A549 (cell line): ENCODE data around the gene PTPRD. TPM values are rescaled to one million over a fixed set of nuclear protein-coding genes. Genes with fewer than 3 reads are reported as not detected.

ENCODE experiments used
- ATAC-seq, 2 experiments: fragments of 200-7000 bp in 1 of 2; fragments of >200 bp in 1 of 2; cut with Nextera tagmentation in 1 of 2; cut with Tn5 transposase in 1 of 2; 3 replicates each; pipeline versions ENCODE4 v1.8.0 to v1.9.1; 2018 to 2020; ENCODE audit warnings: mild to moderate bottlenecking in 1 of 2, moderate library complexity in 1 of 2
- CTCF ChIA-PET: fragments of 300-600 bp; sonication (Branson Sonifier 250); formaldehyde crosslinking; extraction: SDS; loops from one replicate; lab custom pipeline; 2021; ENCODE audit warnings: antibody characterized with exemption, inconsistent platforms; lab: Yijun Ruan, JAX
- POLR2A ChIA-PET: fragments of 350-600 bp; formaldehyde crosslinking; extraction: SDS; loops from one replicate; lab custom pipeline; 2021; ENCODE audit warnings: antibody characterized with exemption, inconsistent platforms; lab: Yijun Ruan, JAX
- DNase-seq, 2 experiments: peaks; one replicate each; pipeline versions ENCODE4 v3.0.0 to v3.0.0-alpha.2; 2011 to 2016; ENCODE audit warnings: low read depth in 1 of 2, low spot score in 1 of 2
- FAIRE-seq: peaks from 2 replicates; lab custom pipeline; 2011; peaks lifted over from hg19 to GRCh38; lab: Jason Lieb, UNC
- H3K27ac ChIP-seq, 2 experiments: fragments of >200 bp; sonication (Bioruptor Twin); formaldehyde crosslinking; 3 replicates each; pipeline ENCODE4 v1.5.1; 2016 to 2017
- H3K4me1 ChIP-seq: fragments of >200 bp; sonication (Bioruptor Twin); formaldehyde crosslinking; 3 replicates; pipeline ENCODE4 v1.6.1; 2016
- H3K4me2 ChIP-seq: fragments of >200 bp; sonication (Bioruptor Twin); formaldehyde crosslinking; 3 replicates; pipeline ENCODE4 v1.6.1; 2016
- H3K4me3 ChIP-seq: fragments of >200 bp; sonication (Bioruptor Twin); formaldehyde crosslinking; 3 replicates; pipeline ENCODE4 v1.5.1; 2016
- H3K9me3 ChIP-seq: fragments of >200 bp; sonication (Bioruptor Twin); formaldehyde crosslinking; 3 replicates; pipeline ENCODE4 v1.6.1; 2016
- ATOH8 ChIP-seq: fragments of 250-450 bp; sonication (Bioruptor Pico); IDR thresholded peaks from 2 replicates; pipeline ENCODE4 v1.5.0; 2020; ENCODE audit warnings: low read depth, mild to moderate bottlenecking, moderate library complexity
- BCL3 ChIP-seq: fragments of >200 bp; sonication (Bioruptor Twin); formaldehyde crosslinking; IDR thresholded peaks from 3 replicates; pipeline ENCODE4 v1.6.1; 2016
- CBX2 ChIP-seq: fragments of 200-600 bp; sonication (generic); IDR thresholded peaks from 2 replicates; pipeline ENCODE4 v1.6.1; 2016; ENCODE audit warnings: low read depth, mild to moderate bottlenecking, borderline replicate concordance
- CBX8 ChIP-seq: fragments of 200-600 bp; sonication (generic); IDR thresholded peaks from 2 replicates; pipeline ENCODE4 v1.6.1; 2016
- CHD4 ChIP-seq: fragments of 200-600 bp; sonication (generic); IDR thresholded peaks from 2 replicates; pipeline ENCODE4 v1.6.1; 2016; ENCODE audit warnings: antibody characterized with exemption, mild to moderate bottlenecking, borderline replicate concordance
- E2F6 ChIP-seq: IDR thresholded peaks from 2 replicates; pipeline ENCODE4 v1.6.1; 2012; ENCODE audit warnings: low read depth, borderline replicate concordance
- EHF ChIP-seq: fragments of 250-450 bp; sonication (Bioruptor Pico); IDR thresholded peaks from 2 replicates; pipeline ENCODE4 v1.5.0; 2020; ENCODE audit warnings: mild to moderate bottlenecking
- ELK1 ChIP-seq: fragments of 150-350 bp; IDR thresholded peaks from 2 replicates; pipeline ENCODE4 v1.6.1; 2014; ENCODE audit warnings: low read depth, mild to moderate bottlenecking, low read length
- ESRRA ChIP-seq: fragments of 150-350 bp; IDR thresholded peaks from 2 replicates; pipeline ENCODE4 v1.6.1; 2014; ENCODE audit warnings: mild to moderate bottlenecking, low read length, borderline replicate concordance
- FOSL2 ChIP-seq, 2 experiments: fragments of 450-650 bp in 1 of 2; fragments of >200 bp in 1 of 2; sonication (Bioruptor Twin) in 1 of 2; formaldehyde crosslinking; IDR thresholded peaks; 2 replicates each; pipeline versions ENCODE4 v1.5.0 to v1.6.1; 2016 to 2020; ENCODE audit warnings: mild to moderate bottlenecking in 1 of 2, moderate library complexity in 1 of 2
- HOXA7 ChIP-seq: fragments of 250-450 bp; sonication (Bioruptor Pico); IDR thresholded peaks from 2 replicates; pipeline ENCODE4 v1.5.0; 2020; ENCODE audit warnings: mild to moderate bottlenecking, moderate library complexity
- HOXB13 ChIP-seq: fragments of 250-450 bp; sonication (Bioruptor Pico); IDR thresholded peaks from 2 replicates; pipeline ENCODE4 v1.5.0; 2020; ENCODE audit warnings: low read depth, mild to moderate bottlenecking, moderate library complexity
- MAFK ChIP-seq: fragments of 450-650 bp; IDR thresholded peaks from 2 replicates; pipeline ENCODE4 v1.6.1; 2014; ENCODE audit not compliant: partially characterized antibody
- MYC ChIP-seq: IDR thresholded peaks from 2 replicates; pipeline ENCODE4 v1.6.1; 2012; ENCODE audit warnings: mild to moderate bottlenecking, inconsistent platforms, low read length, improper control_type of control experiment, borderline replicate concordance
- NPAS2 ChIP-seq: fragments of 250-450 bp; sonication (Bioruptor Pico); IDR thresholded peaks from 2 replicates; pipeline ENCODE4 v1.8.0; 2022; ENCODE audit warnings: mild to moderate bottlenecking, moderate library complexity, borderline replicate concordance
- PHF8 ChIP-seq: fragments of 200-600 bp; sonication (generic); IDR thresholded peaks from 2 replicates; pipeline ENCODE4 v1.6.1; 2016; ENCODE audit warnings: low read depth, mild to moderate bottlenecking, antibody characterized with exemption, moderate library complexity, borderline replicate concordance
- POLR2A ChIP-seq: IDR thresholded peaks from 2 replicates; pipeline ENCODE4 v1.6.1; 2012; ENCODE audit warnings: mild to moderate bottlenecking, low read length
- POLR2AphosphoS2 ChIP-seq: conservative IDR thresholded peaks from 2 replicates; pipeline ENCODE4 v1.6.1; 2012; ENCODE audit warnings: low read length, improper control_type of control experiment, inconsistent platforms
- RCOR1 ChIP-seq: fragments of 150-350 bp; IDR thresholded peaks from 2 replicates; pipeline ENCODE4 v1.6.1; 2014; ENCODE audit warnings: antibody characterized with exemption, low read length, low read depth
- RFX5 ChIP-seq: fragments of 450-650 bp; IDR thresholded peaks from 2 replicates; pipeline ENCODE4 v1.7.1; 2014; ENCODE audit warnings: antibody characterized with exemption, mild to moderate bottlenecking, moderate library complexity
- RNF2 ChIP-seq: fragments of 200-600 bp; sonication (generic); IDR thresholded peaks from 2 replicates; pipeline ENCODE4 v1.6.1; 2016; ENCODE audit warnings: low read depth, mild to moderate bottlenecking, antibody characterized with exemption, moderate library complexity, borderline replicate concordance
- TFCP2L1 ChIP-seq: fragments of 250-450 bp; sonication (Bioruptor Pico); IDR thresholded peaks from 2 replicates; pipeline ENCODE4 v1.5.0; 2021; ENCODE audit warnings: mild to moderate bottlenecking
- TP53 ChIP-seq: fragments of 250-450 bp; sonication (Bioruptor Pico); IDR thresholded peaks from 2 replicates; pipeline ENCODE4 v1.5.0; 2021; ENCODE audit warnings: mild to moderate bottlenecking, moderate library complexity
- ZFP36 ChIP-seq: fragments of 450-650 bp; IDR thresholded peaks from 2 replicates; pipeline ENCODE4 v1.6.1; 2014; ENCODE audit warnings: borderline replicate concordance; ENCODE audit not compliant: partially characterized antibody
- ZNF302 ChIP-seq: fragments of 250-450 bp; sonication (Bioruptor Pico); IDR thresholded peaks from 2 replicates; pipeline ENCODE4 v1.9.0; 2021; ENCODE audit warnings: inconsistent platforms, mild to moderate bottlenecking, moderate library complexity
- WGBS: methylation state at CpG from one replicate; pipeline ENCODE4 v1.1.6; 2017; ENCODE audit errors: missing lambda C conversion rate; 5-methylcytosine and 5-hydroxymethylcytosine counted together
- polyA plus RNA-seq, 4 experiments: library from polyadenylated mRNA; depleted of rRNA in 3 of 4; stranded (reverse); fragments of >200 nt; fragmentation: RNase III in 1 of 4; extraction: RNeasy Plus Mini Kit Qiagen cat#74134 plus additional on column Dnase treatment in 1 of 4; gene quantifications; 2 replicates in 3 of 4; 3 replicates in 1 of 4; pipeline ENCODE4 v1.2.3, GENCODE V29; 2011 to 2017
- TF ChIP-seq, protein P1 (sequence below): fragments of 250-450 bp; sonication (Bioruptor Pico); IDR thresholded peaks from 2 replicates; pipeline ENCODE4 v1.5.0; 2021; ENCODE audit warnings: mild to moderate bottlenecking, moderate library complexity, borderline replicate concordance
- TF ChIP-seq, protein P2 (sequence below): fragments of >200 bp; sonication (Bioruptor Twin); formaldehyde crosslinking; IDR thresholded peaks from 2 replicates; pipeline ENCODE4 v1.6.1; 2016

Gene PTPRD
- polyA plus RNA-seq, 2 of the 4 experiments (the other 2 are of a cell fraction), result 0.39 to 1.3 TPM

GRCh38 chr9:8745347-8745746 is 1867.5 kb downstream of the PTPRD start:
- 2% methylated on average over 5 of the region's 5 CpGs for WGBS
- DNase-seq (no peak), ATAC-seq (no peak), FAIRE-seq (no peak)
- H3K4me1 ChIP-seq, result no peaks in the 10 kb centered on the region
- CTCF ChIA-PET, result no interaction called here
- no peak overlapping the region for H3K4me2 ChIP-seq
- no peaks in the 10 kb centered on the region for H3K9me3 ChIP-seq
- TF ChIP-seq CBX8 (no peak), HOXB13 (CRISPR knock-in tag) (no peak), ATOH8 (CRISPR knock-in tag) (no peak), TFCP2L1 (CRISPR knock-in tag) (no peak), POLR2AphosphoS2 (no peak), MYC (no peak), ELK1 (no peak), E2F6 (no peak), ZFP36 (no peak)
- POLR2A ChIA-PET, result no interaction called here
- H3K4me3 ChIP-seq, result no peak overlapping the region
- no peak overlapping the region for H3K27ac ChIP-seq

GRCh38 chr9:8738945-8739344 is 1873.9 kb downstream of the PTPRD start:
- no peaks in the 10 kb centered on the region for H3K4me1 ChIP-seq
- no peak overlapping the region for H3K4me3 ChIP-seq
- H3K9me3 ChIP-seq, result no peaks in the 10 kb centered on the region
- ATAC-seq (no peak), DNase-seq (no peak), FAIRE-seq (no peak)
- WGBS, result 1% methylated on average over 2 of the region's 2 CpGs
- H3K27ac ChIP-seq, result no peak overlapping the region
- no peak for TF ChIP-seq RCOR1
- TF ChIP-seq POLR2A, result no peak
- no peak for TF ChIP-seq EHF (CRISPR knock-in tag)
- no peak for TF ChIP-seq ZNF302 (CRISPR knock-in tag)
- TF ChIP-seq ESRRA, result no peak
- POLR2A ChIA-PET, result no interaction called here
- CTCF ChIA-PET, result no interaction called here
- no peak overlapping the region for H3K4me2 ChIP-seq

GRCh38 chr9:8736805-8737204 is 1876.0 kb downstream of the PTPRD start:
- no peak for ATAC-seq

More at GRCh38 chr9:8736805-8737204, 1876.0 kb downstream of the PTPRD start:
- WGBS, result 14% methylated on average over 5 of the region's 5 CpGs
- CTCF ChIA-PET, result interaction anchor here (0.6 kb wide), 1 partner anchor 427 kb away, joined by 3 read pairs; no protein-coding TSS in a partner anchor
- POLR2A ChIA-PET, result no interaction called here
- no peak overlapping the region for H3K4me3 ChIP-seq
- H3K27ac ChIP-seq, result no peak overlapping the region
- TF ChIP-seq PHF8, result no peak
- TF ChIP-seq FOSL2 (IDR thresholded peaks at IDR 0.05), result no peak
- TF ChIP-seq FOSL2 (CRISPR knock-in tag; IDR thresholded peaks at IDR 0.05), result no peak
- TF ChIP-seq CBX2, result no peak
- no peak for TF ChIP-seq MAFK
- TF ChIP-seq, protein P1, sequence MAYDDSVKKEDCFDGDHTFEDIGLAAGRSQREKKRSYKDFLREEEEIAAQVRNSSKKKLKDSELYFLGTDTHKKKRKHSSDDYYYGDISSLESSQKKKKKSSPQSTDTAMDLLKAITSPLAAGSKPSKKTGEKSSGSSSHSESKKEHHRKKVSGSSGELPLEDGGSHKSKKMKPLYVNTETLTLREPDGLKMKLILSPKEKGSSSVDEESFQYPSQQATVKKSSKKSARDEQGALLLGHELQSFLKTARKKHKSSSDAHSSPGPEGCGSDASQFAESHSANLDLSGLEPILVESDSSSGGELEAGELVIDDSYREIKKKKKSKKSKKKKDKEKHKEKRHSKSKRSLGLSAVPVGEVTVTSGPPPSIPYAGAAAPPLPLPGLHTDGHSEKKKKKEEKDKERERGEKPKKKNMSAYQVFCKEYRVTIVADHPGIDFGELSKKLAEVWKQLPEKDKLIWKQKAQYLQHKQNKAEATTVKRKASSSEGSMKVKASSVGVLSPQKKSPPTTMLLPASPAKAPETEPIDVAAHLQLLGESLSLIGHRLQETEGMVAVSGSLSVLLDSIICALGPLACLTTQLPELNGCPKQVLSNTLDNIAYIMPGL (CRISPR knock-in tag), result no peak
- no peak for TF ChIP-seq RFX5
- no peak for TF ChIP-seq ZNF302 (CRISPR knock-in tag)
- no peak for TF ChIP-seq BCL3
- no peak for TF ChIP-seq CHD4
- TF ChIP-seq E2F6, result no peak
- TF ChIP-seq HOXA7, result no peak
- TF ChIP-seq TP53 (CRISPR knock-in tag), result no peak
- TF ChIP-seq NPAS2 (CRISPR knock-in tag), result no peak
- no peak for TF ChIP-seq RNF2
- TF ChIP-seq RCOR1, result no peak
- TF ChIP-seq, protein P2, sequence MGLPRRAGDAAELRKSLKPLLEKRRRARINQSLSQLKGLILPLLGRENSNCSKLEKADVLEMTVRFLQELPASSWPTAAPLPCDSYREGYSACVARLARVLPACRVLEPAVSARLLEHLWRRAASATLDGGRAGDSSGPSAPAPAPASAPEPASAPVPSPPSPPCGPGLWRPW, result no peak
- TF ChIP-seq POLR2AphosphoS2, result no peak
- FAIRE-seq (no peak), DNase-seq (no peak)
- H3K4me1 ChIP-seq, result no peaks in the 10 kb centered on the region
- no peaks in the 10 kb centered on the region for H3K9me3 ChIP-seq
- no peak overlapping the region for H3K4me2 ChIP-seq
